Fibroblast of lung (primary cell): ENCODE measurements around the gene SLC16A5.

ENCODE experiments used
- CTCF ChIP-seq, 2 donors: IDR thresholded peaks in 1 of 2; conservative IDR thresholded peaks in 1 of 2; 1 replicate in 1 of 2; 2 replicates in 1 of 2; pipeline ENCODE4 v1.5.1; 2011 to 2012; ENCODE audit warnings: low read length in 2 of 2, control low read depth in 1 of 2, inconsistent platforms in 1 of 2, low read depth in 1 of 2, mild to moderate bottlenecking in 1 of 2
- EZH2 ChIP-seq: IDR thresholded peaks from 2 replicates; pipeline ENCODE4 v1.5.1; 2012; ENCODE audit warnings: low read length, control low read depth, mild to moderate bottlenecking; ENCODE audit errors: missing control alignments

- no peak for TF ChIP-seq CTCF (conservative IDR thresholded peaks at IDR 0.05 in 1 of 2, IDR thresholded peaks at IDR 0.05 in 1 of 2; ENCODE audit: low read depth in 1 of 2, low read length in 2 of 2)
- TF ChIP-seq EZH2 = no peak
Observed at GRCh38 chr17:75118307-75118706, 30.6 kb downstream of the SLC16A5 start.
